GM12878 (cell line): ENCODE measurements around the gene ADGRL3. TPM values are rescaled to one million over a fixed set of nuclear protein-coding genes. Genes with fewer than 3 reads are reported as not detected.

ENCODE experiments used
- ATAC-seq: fragments of 200-7000 bp; cut with Tn5 transposase; 3 replicates; pipeline ENCODE4 v1.9.1; 2020; ENCODE audit warnings: mild to moderate bottlenecking, moderate library complexity
- BruUV-seq: library from RNA; stranded (reverse); fragments of 400-500 nt; replicated peaks from 2 replicates; lab custom pipeline; 2021; lab: Mats Ljungman, UMichigan
- CTCF ChIA-PET: fragments of 300-600 bp; sonication (Branson Sonifier 250); formaldehyde crosslinking; extraction: SDS; loops from one replicate; lab custom pipeline; 2021; ENCODE audit warnings: inconsistent platforms; lab: Yijun Ruan, JAX
- POLR2A ChIA-PET: fragments of 350-600 bp; formaldehyde crosslinking; extraction: SDS; loops from one replicate; lab custom pipeline; 2021; ENCODE audit warnings: inconsistent platforms; lab: Charles Lee
- RAD21 ChIA-PET: fragments of 300-600 bp; sonication (Branson Sonifier 250); formaldehyde crosslinking; loops from one replicate; lab custom pipeline; 2023; ENCODE audit warnings: antibody characterized with exemption; ENCODE audit not compliant: unreplicated experiment; lab: Charles Lee
- SMC1A ChIA-PET: fragments of 300-600 bp; sonication (Branson Sonifier 250); formaldehyde crosslinking; loops from one replicate; lab custom pipeline; 2023; ENCODE audit not compliant: unreplicated experiment, uncharacterized antibody; lab: Charles Lee
- DNase-seq: peaks from one replicate; pipeline ENCODE4 v3.0.0-alpha.2; 2011; ENCODE audit warnings: low read depth, low spot score
- FAIRE-seq: peaks from 3 replicates; lab custom pipeline; 2011; peaks lifted over from hg19 to GRCh38; lab: Jason Lieb, UNC
- H2AFZ ChIP-seq: 2 replicates; pipeline ENCODE4 v1.6.0; 2011; ENCODE audit warnings: low read depth, low read length, control low read depth; ENCODE audit not compliant: control insufficient read depth
- H3K27ac ChIP-seq: 2 replicates; pipeline ENCODE4 v1.5.1; 2011; ENCODE audit warnings: control low read depth; ENCODE audit not compliant: control insufficient read depth, insufficient read depth
- H3K27me3 ChIP-seq, 2 experiments: replicated peaks in 1 of 2; 2 replicates each; pipeline versions ENCODE4 v1.6.0 to v1.6.1; 2011; ENCODE audit warnings: low read length in 1 of 2; ENCODE audit not compliant: control insufficient read depth in 2 of 2, insufficient read depth in 2 of 2
- H3K36me3 ChIP-seq, 2 experiments: 2 replicates each; pipeline ENCODE4 v1.5.1; 2011; ENCODE audit warnings: low read length in 1 of 2; ENCODE audit not compliant: control insufficient read depth in 2 of 2, insufficient read depth in 2 of 2
- H3K4me1 ChIP-seq: 2 replicates; pipeline ENCODE4 v1.6.1; 2011; ENCODE audit warnings: mild to moderate bottlenecking, low read length, moderate library complexity, mixed read lengths; ENCODE audit not compliant: control insufficient read depth, insufficient read depth
- H3K4me2 ChIP-seq: 2 replicates; pipeline ENCODE4 v1.6.0; 2011; ENCODE audit warnings: control low read depth; ENCODE audit not compliant: control insufficient read depth, insufficient read depth
- H3K4me3 ChIP-seq: fragments of 200-600 bp; sonication (generic); 2 replicates; pipeline ENCODE4 v1.5.1; 2016
- H3K79me2 ChIP-seq: 2 replicates; pipeline ENCODE4 v1.6.0; 2011; ENCODE audit warnings: low read length; ENCODE audit not compliant: control insufficient read depth, insufficient read depth
- H3K9ac ChIP-seq: 2 replicates; pipeline ENCODE4 v1.8.0; 2011; ENCODE audit warnings: low read length, control low read depth, mixed read lengths; ENCODE audit not compliant: control insufficient read depth, insufficient read depth
- H3K9me3 ChIP-seq: replicated peaks from 3 replicates; pipeline ENCODE4 v1.5.1; 2011; ENCODE audit warnings: mild to moderate bottlenecking, low read length; ENCODE audit not compliant: control insufficient read depth, insufficient read depth
- H4K20me1 ChIP-seq: 2 replicates; pipeline ENCODE4 v1.6.0; 2011; ENCODE audit not compliant: control insufficient read depth, insufficient read depth
- CHD1 ChIP-seq: IDR thresholded peaks from 2 replicates; pipeline ENCODE4 v1.6.1; 2012; ENCODE audit warnings: low read depth, low read length, improper control_type of control experiment
- EGR1 ChIP-seq, 2 experiments: IDR thresholded peaks; 1 replicate in 1 of 2; 2 replicates in 1 of 2; pipeline ENCODE4 v1.6.1; 2011 to 2012; ENCODE audit warnings: low read depth in 2 of 2, low read length in 2 of 2, borderline replicate concordance in 1 of 2, mild to moderate bottlenecking in 1 of 2, moderate library complexity in 1 of 2
- HDAC2 ChIP-seq: fragments of 200-600 bp; sonication (generic); IDR thresholded peaks from 2 replicates; pipeline ENCODE4 v1.6.1; 2017
- KLF5 ChIP-seq: fragments of 450-650 bp; IDR thresholded peaks from 2 replicates; pipeline ENCODE4 v1.6.1; 2014; ENCODE audit warnings: mild to moderate bottlenecking; ENCODE audit not compliant: partially characterized antibody
- LARP7 ChIP-seq: fragments of 450-650 bp; IDR thresholded peaks from 2 replicates; pipeline ENCODE4 v1.6.1; 2017; ENCODE audit warnings: mild to moderate bottlenecking
- NFXL1 ChIP-seq: fragments of 450-650 bp; IDR thresholded peaks from 2 replicates; pipeline ENCODE4 v1.6.1; 2017; ENCODE audit warnings: antibody characterized with exemption, mild to moderate bottlenecking, borderline replicate concordance
- NRF1 ChIP-seq: conservative IDR thresholded peaks from 2 replicates; pipeline ENCODE4 v1.6.1; 2011; ENCODE audit warnings: mild to moderate bottlenecking, low read depth, low read length, improper control_type of control experiment
- RAD51 ChIP-seq: fragments of 450-650 bp; IDR thresholded peaks from 2 replicates; pipeline ENCODE4 v1.6.1; 2016; ENCODE audit warnings: moderate library complexity, mild to moderate bottlenecking, inconsistent platforms
- SUPT20H ChIP-seq: IDR thresholded peaks from 2 replicates; pipeline ENCODE4 v1.6.1; 2011; ENCODE audit warnings: low read depth, mild to moderate bottlenecking, low read length, moderate library complexity, borderline replicate concordance; ENCODE audit not compliant: control insufficient read depth
- WRNIP1 ChIP-seq: IDR thresholded peaks from 2 replicates; pipeline ENCODE4 v1.6.1; 2011; ENCODE audit warnings: low read depth, low read length, improper control_type of control experiment, borderline replicate concordance
- ZZZ3 ChIP-seq: IDR thresholded peaks from 2 replicates; pipeline ENCODE4 v1.6.1; 2011; ENCODE audit warnings: low read depth; ENCODE audit not compliant: control insufficient read depth, insufficient read length
- WGBS: methylation state at CpG from one replicate; pipeline ENCODE4 v1.1.6; 2016; ENCODE audit warnings: low lambda C conversion rate; ENCODE audit not compliant: insufficient replicate concordance, insufficient coverage; ENCODE audit errors: missing lambda C conversion rate; 5-methylcytosine and 5-hydroxymethylcytosine counted together
- in situ Hi-C: fragments of 300-500 bp; cut with MboI; formaldehyde crosslinking; loops from 9 replicates; pipeline ENCODE4 v1.14.3; 2018; ENCODE audit warnings: mixed read lengths
- intact Hi-C: fragments of 100-400 bp; cut with micrococcal nuclease; formaldehyde crosslinking; loops from one replicate; pipeline ENCODE4 v1.14.2; 2022; ENCODE audit not compliant: unreplicated experiment
- polyA plus RNA-seq, 11 experiments: library from polyadenylated mRNA; depleted of rRNA in 4 of 11; unstranded in 6 of 11; stranded (reverse) in 5 of 11; fragments of >200 nt; fragmentation: Nextera tagmentation in 4 of 11; fragmentation: Illumina TruSeq in 1 of 11; extraction: Ambion mirVana in 4 of 11; extraction: Trizol in 1 of 11; gene quantifications; 1 replicate in 1 of 11; 2 replicates in 10 of 11; pipeline versions ENCODE4 v1.2.1 to v1.2.3, GENCODE V29; 2011 to 2016; ENCODE audit warnings: inconsistent platforms in 2 of 11, missing spikeins in 2 of 11, low read depth in 1 of 11
- total RNA-seq, 4 experiments: library from RNA; depleted of rRNA in 3 of 4; stranded (reverse); fragments of >200 nt in 3 of 4; fragmentation: Illumina TruSeq in 1 of 4; extraction: Trizol in 1 of 4; gene quantifications; 2 replicates each; pipeline versions ENCODE4 v1.2.1 to v1.2.3, GENCODE V29; 2013 to 2021
- TF ChIP-seq, protein P1 (sequence below): fragments of 450-650 bp; IDR thresholded peaks from 2 replicates; pipeline ENCODE4 v1.6.1; 2017; ENCODE audit warnings: borderline replicate concordance
- TF ChIP-seq, protein P2 (sequence below): fragments of 450-650 bp; formaldehyde crosslinking; IDR thresholded peaks from 2 replicates; pipeline ENCODE4 v1.5.0; 2022; ENCODE audit warnings: mild to moderate bottlenecking, missing genetic modification characterization

The ADGRL3 gene
- total and polyA plus RNA-seq, 10 of the 15 experiments (the other 5 are each of a cell fraction or from before 2014, with no cell fraction given): 1.1 TPM; not detected in 9

DNA sequence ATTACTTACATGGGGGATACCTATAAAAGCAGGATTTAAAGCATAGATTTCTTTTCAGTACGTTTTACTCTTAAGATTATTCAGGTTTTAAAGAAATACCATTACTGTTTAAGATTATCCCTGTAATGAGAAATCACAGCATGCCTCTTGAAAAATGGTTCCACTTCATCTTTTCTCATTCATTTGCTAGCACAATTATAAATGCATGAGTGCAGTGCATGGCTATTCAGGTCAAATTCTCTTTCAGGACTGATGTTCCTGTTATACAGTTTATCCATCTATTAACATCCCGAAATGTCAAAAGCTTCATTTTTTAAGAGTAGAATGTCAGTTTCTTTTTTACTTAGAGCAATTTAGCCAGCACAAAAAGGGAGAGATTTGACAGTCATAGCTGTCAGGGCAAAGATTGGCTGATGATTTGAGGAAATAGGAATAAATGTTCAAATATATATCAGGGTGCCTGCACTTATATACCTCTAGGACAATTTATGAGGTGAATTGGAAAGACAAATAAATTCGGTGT, 135.2 kb downstream of the ADGRL3 start:
- no peaks in the 10 kb centered on the region for H3K4me1 ChIP-seq
- intact Hi-C loops (no loop called here), in situ Hi-C loops (no loop called here)
- no peak overlapping the region for H2AFZ ChIP-seq
- H3K79me2 ChIP-seq: no peaks in the 10 kb centered on the region
- H3K9ac ChIP-seq: no peak overlapping the region
- H3K27ac ChIP-seq: no peak overlapping the region
- H4K20me1 ChIP-seq: no peaks in the 10 kb centered on the region
- WGBS: 7% methylated on average over 3 of the region's 3 CpGs
- H3K9me3 ChIP-seq: no peaks in the 10 kb centered on the region
- SMC1A ChIA-PET: interaction anchor here (0.6 kb wide), 2 partner anchors 9 to 150 kb away, joined by 3 read pairs; no protein-coding TSS in a partner anchor
- POLR2A ChIA-PET: no interaction called here
- RAD21 ChIA-PET: no interaction called here
- FAIRE-seq (no peak), DNase-seq (no peak), ATAC-seq (no peak)
- no TSS peak for BruUV-seq
- H3K4me3 ChIP-seq: no peak overlapping the region
- TF ChIP-seq, protein P1, sequence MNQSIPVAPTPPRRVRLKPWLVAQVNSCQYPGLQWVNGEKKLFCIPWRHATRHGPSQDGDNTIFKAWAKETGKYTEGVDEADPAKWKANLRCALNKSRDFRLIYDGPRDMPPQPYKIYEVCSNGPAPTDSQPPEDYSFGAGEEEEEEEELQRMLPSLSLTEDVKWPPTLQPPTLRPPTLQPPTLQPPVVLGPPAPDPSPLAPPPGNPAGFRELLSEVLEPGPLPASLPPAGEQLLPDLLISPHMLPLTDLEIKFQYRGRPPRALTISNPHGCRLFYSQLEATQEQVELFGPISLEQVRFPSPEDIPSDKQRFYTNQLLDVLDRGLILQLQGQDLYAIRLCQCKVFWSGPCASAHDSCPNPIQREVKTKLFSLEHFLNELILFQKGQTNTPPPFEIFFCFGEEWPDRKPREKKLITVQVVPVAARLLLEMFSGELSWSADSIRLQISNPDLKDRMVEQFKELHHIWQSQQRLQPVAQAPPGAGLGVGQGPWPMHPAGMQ: no peak
- TF ChIP-seq, all 136 proteins: peak for 0
- no peak overlapping the region for H3K4me2 ChIP-seq
- no peaks in the 10 kb centered on the region for H3K27me3 ChIP-seq
- CTCF ChIA-PET: interaction anchor here (1.0 kb wide), 1 partner anchor 8 kb away, joined by 3 read pairs; no protein-coding TSS in a partner anchor
- no peaks in the 10 kb centered on the region for H3K36me3 ChIP-seq

DNA sequence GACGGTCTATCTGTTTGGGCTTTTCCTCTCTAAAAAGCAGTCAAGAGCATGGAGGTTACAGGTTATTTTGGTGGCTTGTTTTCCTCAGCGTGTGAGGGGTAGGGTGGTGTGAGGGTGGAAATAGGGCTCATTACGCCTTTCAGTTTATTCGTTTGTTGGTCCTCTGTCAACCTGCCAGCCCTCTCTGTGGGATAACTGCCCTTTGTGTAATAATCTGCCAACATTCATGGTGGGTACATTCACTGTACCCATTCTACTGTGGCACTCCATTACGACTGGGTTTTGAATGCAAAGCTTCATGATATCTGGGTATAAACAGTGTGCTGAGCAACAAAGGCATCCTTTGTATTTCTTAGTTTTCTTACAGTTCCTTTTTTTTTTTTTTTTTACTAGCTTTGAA, 136.4 kb downstream of the ADGRL3 start:
- no peaks in the 10 kb centered on the region for H3K36me3 ChIP-seq
- H3K9ac ChIP-seq: no peak overlapping the region
- ATAC-seq (no peak), FAIRE-seq (no peak), DNase-seq (no peak)
- no peak overlapping the region for H3K27ac ChIP-seq
- no peaks in the 10 kb centered on the region for H4K20me1 ChIP-seq
- H3K9me3 ChIP-seq: no peaks in the 10 kb centered on the region
- H3K4me2 ChIP-seq: no peak overlapping the region
- no peak overlapping the region for H3K4me3 ChIP-seq
- ChIA-PET POLR2A (no interaction called here), RAD21 (no interaction called here), CTCF (no interaction called here), SMC1A (interaction anchor here (0.7 kb wide), 1 partner anchor 10 kb away, joined by 3 read pairs; no protein-coding TSS in a partner anchor)
- WGBS: 28% methylated on average over 5 of the region's 5 CpGs
- intact Hi-C loops: no loop called here
- H2AFZ ChIP-seq: no peak overlapping the region
- BruUV-seq: no TSS peak
- no peaks in the 10 kb centered on the region for H3K4me1 ChIP-seq
- no peaks in the 10 kb centered on the region for H3K79me2 ChIP-seq
- TF ChIP-seq, protein P2, sequence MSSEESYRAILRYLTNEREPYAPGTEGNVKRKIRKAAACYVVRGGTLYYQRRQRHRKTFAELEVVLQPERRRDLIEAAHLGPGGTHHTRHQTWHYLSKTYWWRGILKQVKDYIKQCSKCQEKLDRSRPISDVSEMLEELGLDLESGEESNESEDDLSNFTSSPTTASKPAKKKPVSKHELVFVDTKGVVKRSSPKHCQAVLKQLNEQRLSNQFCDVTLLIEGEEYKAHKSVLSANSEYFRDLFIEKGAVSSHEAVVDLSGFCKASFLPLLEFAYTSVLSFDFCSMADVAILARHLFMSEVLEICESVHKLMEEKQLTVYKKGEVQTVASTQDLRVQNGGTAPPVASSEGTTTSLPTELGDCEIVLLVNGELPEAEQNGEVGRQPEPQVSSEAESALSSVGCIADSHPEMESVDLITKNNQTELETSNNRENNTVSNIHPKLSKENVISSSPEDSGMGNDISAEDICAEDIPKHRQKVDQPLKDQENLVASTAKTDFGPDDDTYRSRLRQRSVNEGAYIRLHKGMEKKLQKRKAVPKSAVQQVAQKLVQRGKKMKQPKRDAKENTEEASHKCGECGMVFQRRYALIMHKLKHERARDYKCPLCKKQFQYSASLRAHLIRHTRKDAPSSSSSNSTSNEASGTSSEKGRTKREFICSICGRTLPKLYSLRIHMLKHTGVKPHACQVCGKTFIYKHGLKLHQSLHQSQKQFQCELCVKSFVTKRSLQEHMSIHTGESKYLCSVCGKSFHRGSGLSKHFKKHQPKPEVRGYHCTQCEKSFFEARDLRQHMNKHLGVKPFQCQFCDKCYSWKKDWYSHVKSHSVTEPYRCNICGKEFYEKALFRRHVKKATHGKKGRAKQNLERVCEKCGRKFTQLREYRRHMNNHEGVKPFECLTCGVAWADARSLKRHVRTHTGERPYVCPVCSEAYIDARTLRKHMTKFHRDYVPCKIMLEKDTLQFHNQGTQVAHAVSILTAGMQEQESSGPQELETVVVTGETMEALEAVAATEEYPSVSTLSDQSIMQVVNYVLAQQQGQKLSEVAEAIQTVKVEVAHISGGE (CRISPR knock-in tag): no peak
- TF ChIP-seq CHD1 (no peak), SUPT20H (no peak), NFXL1 (no peak), NRF1 (no peak), KLF5 (no peak), RAD51 (no peak), HDAC2 (no peak), WRNIP1 (no peak), LARP7 (no peak), ZZZ3 (no peak), EGR1 (IDR thresholded peaks at IDR 0.05; ENCODE audit: borderline replicate concordance in 1 of 2, low read depth in 2 of 2, low read length in 2 of 2) (no peak)
- in situ Hi-C loops: no loop called here
- no peaks in the 10 kb centered on the region for H3K27me3 ChIP-seq
